Measurements from ENCODE around the gene DLGAP3. TPM values are rescaled to one million over a fixed set of nuclear protein-coding genes. Genes with fewer than 3 reads are reported as not detected.
"Not testable (repeated sequence)": the region's sequence is repeated elsewhere in the genome, so short reads cannot be mapped to it uniquely, and the experiment has no call there.

Gene DLGAP3
- polyA plus RNA-seq, 1 donor from 2014 or later: 2.9 TPM

GRCh38 chr1:34970220-34970735 is 40.8 kb upstream of the DLGAP3 start:
- no peaks in the 10 kb centered on the region for H3K27me3 ChIP-seq (ENCODE audit: insufficient read depth, low read depth, low read length)

GRCh38 chr1:34968297-34968696 is 38.8 kb upstream of the DLGAP3 start:
- not testable (repeated sequence) for H3K9ac ChIP-seq (ENCODE audit: low read length); H4K20me1 ChIP-seq (ENCODE audit: insufficient read depth); H3K4me3 ChIP-seq (ENCODE audit: low read length); H3K9me2 ChIP-seq (ENCODE audit: insufficient read depth, low read length); H3K27ac ChIP-seq (ENCODE audit: low read length); H3K9me3 ChIP-seq (ENCODE audit: low read length); H2AFZ ChIP-seq (ENCODE audit: low read depth, low read length); H3K4me2 ChIP-seq (ENCODE audit: low read length); H3F3A ChIP-seq (ENCODE audit: insufficient read depth, low read length, poor library complexity, severe bottlenecking); H3K27me3 ChIP-seq (ENCODE audit: insufficient read depth, low read depth, low read length); H3K79me2 ChIP-seq (replicated peaks; ENCODE audit: insufficient read depth, low read length); H3K36me3 ChIP-seq (ENCODE audit: insufficient read depth, low read length)

More at GRCh38 chr1:34970220-34970735, 40.8 kb upstream of the DLGAP3 start:
- H3K79me2 ChIP-seq (replicated peaks; ENCODE audit: insufficient read depth, low read length): no peaks in the 10 kb centered on the region
- TF ChIP-seq REST (IDR thresholded peaks at IDR 0.05; ENCODE audit: borderline replicate concordance) (no peak), CTCF (IDR thresholded peaks at IDR 0.05; ENCODE audit: poor library complexity, severe bottlenecking) (no peak), MXI1 (conservative IDR thresholded peaks at IDR 0.05; ENCODE audit: poor library complexity, severe bottlenecking) (no peak), SMC3 (conservative IDR thresholded peaks at IDR 0.05; ENCODE audit: poor library complexity) (no peak), POLR2AphosphoS5 (IDR thresholded peaks at IDR 0.05) (no peak), TAF1 (IDR thresholded peaks at IDR 0.05; ENCODE audit: low read depth) (no peak), RAD21 (conservative IDR thresholded peaks at IDR 0.05) (no peak), EP300 (conservative IDR thresholded peaks at IDR 0.05; ENCODE audit: poor library complexity, severe bottlenecking) (no peak), EZH2 (IDR thresholded peaks at IDR 0.05; ENCODE audit: borderline replicate concordance, insufficient read depth, low read length, poor library complexity, severe bottlenecking) (no peak)
- H3K9me2 ChIP-seq (ENCODE audit: insufficient read depth, low read length): no peaks in the 10 kb centered on the region
- H3K4me3 ChIP-seq (ENCODE audit: low read length): no peak overlapping the region
- no peaks in the 10 kb centered on the region for H3F3A ChIP-seq (ENCODE audit: insufficient read depth, low read length, poor library complexity, severe bottlenecking)
- H3K4me2 ChIP-seq (ENCODE audit: low read length): no peak overlapping the region
- H4K20me1 ChIP-seq (ENCODE audit: insufficient read depth): no peaks in the 10 kb centered on the region
- no peaks in the 10 kb centered on the region for H3K9me3 ChIP-seq (ENCODE audit: low read length)
- H3K36me3 ChIP-seq (ENCODE audit: insufficient read depth, low read length): no peaks in the 10 kb centered on the region
- no peak overlapping the region for H3K9ac ChIP-seq (ENCODE audit: low read length)
- H2AFZ ChIP-seq (ENCODE audit: low read depth, low read length): no peak overlapping the region
- no peak overlapping the region for H3K27ac ChIP-seq (ENCODE audit: low read length)

GRCh38 chr1:34967672-34968071 is 38.2 kb upstream of the DLGAP3 start:
- H3K36me3 ChIP-seq (ENCODE audit: insufficient read depth, low read length); H2AFZ ChIP-seq (ENCODE audit: low read depth, low read length); H4K20me1 ChIP-seq (ENCODE audit: insufficient read depth); H3K9ac ChIP-seq (ENCODE audit: low read length); H3F3A ChIP-seq (ENCODE audit: insufficient read depth, low read length, poor library complexity, severe bottlenecking); H3K79me2 ChIP-seq (replicated peaks; ENCODE audit: insufficient read depth, low read length); H3K4me2 ChIP-seq (ENCODE audit: low read length); H3K9me3 ChIP-seq (ENCODE audit: low read length); H3K9me2 ChIP-seq (ENCODE audit: insufficient read depth, low read length); H3K27ac ChIP-seq (ENCODE audit: low read length); H3K27me3 ChIP-seq (ENCODE audit: insufficient read depth, low read depth, low read length); H3K4me3 ChIP-seq (ENCODE audit: low read length): not testable (repeated sequence)
